HK-2 (cell line): ENCODE measurements around the gene RGPD4.

Source experiments
- DNase-seq: peaks from one replicate; pipeline ENCODE4 v3.0.0-alpha.2; 2018; ENCODE audit not compliant: unreplicated experiment

Gene RGPD4

DNA sequence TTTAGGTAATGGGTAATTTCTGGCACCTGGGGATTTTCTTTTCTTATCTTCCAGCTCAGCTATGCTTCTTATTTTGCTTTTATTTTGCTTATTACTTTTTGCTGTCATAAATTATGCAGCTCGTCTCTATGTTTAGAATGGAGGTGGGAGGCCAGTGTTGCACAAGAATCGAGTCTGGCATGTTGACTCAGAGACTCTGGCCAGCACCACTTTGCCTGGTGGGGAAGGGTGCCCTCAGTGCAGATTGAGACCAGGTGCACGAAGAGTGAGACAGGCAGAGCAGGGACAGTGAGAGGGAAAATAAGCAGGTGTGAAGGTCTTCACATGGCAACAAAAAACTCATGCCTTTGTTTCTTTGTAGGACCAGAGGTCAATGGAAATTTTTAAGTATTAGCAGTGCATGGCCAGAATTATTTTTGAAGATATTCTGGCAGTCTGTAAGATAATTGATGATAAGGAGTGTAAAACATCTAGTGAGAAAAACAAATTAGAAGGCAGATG is 100.4 kb downstream of the RGPD4 start:
- no peak for DNase-seq

DNA sequence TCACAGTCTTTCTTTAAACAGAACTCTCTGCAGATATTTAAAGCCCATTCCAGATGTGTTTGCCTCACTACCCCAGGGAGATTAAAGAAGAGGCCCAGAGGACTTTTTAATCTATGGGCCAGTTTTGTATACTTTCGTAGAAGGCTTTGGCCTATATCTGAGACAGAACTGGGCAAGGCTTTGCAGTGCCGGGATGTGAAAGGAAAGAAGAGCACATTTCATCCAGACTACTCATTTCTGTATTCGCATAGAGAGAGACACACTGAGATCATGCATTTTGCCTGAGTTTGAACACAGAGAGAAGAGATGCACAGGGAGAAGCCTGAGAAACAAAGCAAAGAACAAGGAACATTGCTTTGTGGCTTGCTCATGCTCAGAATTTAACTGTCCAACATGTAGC is 104.7 kb downstream of the RGPD4 start:
- no peak for DNase-seq

DNA sequence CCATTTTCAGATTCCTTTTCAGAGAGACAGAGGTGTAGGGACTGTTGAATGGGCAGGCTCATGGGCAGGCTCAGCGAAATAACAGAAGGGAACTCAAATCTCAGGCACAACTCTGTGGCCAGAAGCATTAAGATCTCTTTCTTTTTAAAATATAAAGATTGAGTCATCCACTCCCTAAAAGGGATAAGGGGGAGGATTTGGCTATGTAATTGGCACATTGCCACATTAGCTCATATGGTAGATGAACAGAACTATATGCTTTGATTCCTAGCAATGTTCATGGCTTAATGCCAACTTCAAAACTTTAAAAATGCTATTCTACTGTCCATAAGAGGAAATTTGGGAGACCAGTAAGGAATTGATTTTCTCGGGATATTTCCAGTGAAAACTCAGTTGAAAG is 105.8 kb downstream of the RGPD4 start:
- no peak for DNase-seq

DNA sequence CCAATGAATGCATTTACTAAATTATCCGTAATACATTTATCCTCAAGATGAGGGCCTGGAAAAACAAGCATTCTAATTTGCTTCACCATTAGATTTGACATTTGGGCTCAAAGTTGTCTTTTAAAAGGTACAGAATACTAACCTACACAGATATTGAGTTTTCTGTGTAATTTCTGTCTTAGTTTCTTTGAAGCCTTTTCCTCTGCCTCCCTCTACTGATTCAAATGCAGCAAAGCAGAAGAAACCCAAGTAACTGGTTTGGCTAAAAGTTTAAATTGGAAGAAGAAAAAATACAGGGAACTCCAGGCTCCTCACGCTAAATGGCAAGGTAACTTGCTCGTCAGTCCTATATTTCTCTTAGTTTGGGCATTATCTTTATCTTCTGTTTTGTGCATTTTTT is 106.3 kb downstream of the RGPD4 start:
- no peak for DNase-seq

DNA sequence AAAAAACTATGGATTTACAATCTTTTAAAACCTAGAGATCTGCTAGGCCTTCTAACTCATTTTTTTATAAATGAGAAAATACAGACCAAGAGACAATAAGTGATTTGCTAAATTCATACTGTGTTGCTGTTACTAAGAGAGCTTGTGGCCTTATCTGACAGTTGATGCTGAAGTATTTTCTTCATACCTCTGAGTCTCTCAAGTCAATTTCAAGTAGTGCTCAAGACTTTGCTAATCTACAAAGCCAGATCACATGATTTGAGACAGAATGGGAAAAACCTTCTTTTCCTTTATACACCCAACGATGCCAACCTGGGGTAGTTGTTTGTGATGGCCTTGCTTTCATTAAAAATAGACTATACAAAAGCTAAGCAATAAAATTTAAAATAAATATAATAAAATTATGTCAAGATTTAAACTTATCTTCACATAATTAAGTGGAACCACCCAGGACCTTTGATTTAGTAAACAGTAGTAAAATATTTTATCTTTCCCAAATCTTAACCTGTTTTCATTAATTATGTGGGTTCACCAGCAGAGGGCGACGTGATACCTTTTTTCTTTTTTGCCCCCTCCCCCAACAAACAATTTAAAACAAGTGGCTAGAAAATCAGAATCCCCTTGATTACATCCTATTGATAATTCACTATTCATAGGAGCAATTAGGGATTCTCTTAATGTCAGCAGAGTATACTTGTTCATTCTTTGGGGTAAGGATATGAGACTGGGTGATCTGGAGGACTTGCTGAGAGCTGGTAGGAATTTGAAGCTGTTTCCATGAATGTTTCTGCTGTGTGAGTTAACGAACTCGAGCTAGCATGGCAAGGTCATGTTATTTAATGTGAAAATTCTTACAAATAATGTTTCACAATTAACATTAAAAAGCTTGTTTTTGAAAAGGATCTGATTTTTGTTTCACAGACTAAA is 110.0 kb downstream of the RGPD4 start:
- no peak for DNase-seq
